HL-60/S4 treated with retinoic acid at 250 ng/mL for 4 days and 3 days (cell line): Measurements from ENCODE around the gene MKRN1.
"Not testable (repeated sequence)": the region's sequence is repeated elsewhere in the genome, so short reads cannot be mapped to it uniquely, and the experiment has no call there.

Source experiments
- in situ Hi-C: fragments of 300-500 bp; cut with MboI; formaldehyde crosslinking; loops from 2 replicates; pipeline ENCODE4 v1.7.0; 2022; ENCODE audit warnings: low sequenced_read_pairs

Gene MKRN1

DNA sequence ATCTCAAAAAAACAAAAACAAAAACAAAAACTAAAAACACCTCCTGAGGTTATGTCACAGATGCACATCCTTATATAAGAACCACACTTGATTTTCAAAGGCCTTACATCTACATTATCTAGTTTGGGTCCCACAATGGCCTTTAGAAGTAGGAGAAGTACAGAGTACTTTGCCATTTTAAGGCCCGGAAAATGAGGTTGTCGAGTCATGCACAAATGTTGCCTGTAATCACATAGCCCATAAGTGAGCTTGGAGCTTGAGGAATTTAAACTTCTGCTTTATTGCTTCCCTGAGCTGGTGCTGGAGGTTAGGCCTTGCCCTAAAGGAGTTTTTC lies 9.7 kb upstream of the MKRN1 start:
- in situ Hi-C loops, result no loop called here

DNA sequence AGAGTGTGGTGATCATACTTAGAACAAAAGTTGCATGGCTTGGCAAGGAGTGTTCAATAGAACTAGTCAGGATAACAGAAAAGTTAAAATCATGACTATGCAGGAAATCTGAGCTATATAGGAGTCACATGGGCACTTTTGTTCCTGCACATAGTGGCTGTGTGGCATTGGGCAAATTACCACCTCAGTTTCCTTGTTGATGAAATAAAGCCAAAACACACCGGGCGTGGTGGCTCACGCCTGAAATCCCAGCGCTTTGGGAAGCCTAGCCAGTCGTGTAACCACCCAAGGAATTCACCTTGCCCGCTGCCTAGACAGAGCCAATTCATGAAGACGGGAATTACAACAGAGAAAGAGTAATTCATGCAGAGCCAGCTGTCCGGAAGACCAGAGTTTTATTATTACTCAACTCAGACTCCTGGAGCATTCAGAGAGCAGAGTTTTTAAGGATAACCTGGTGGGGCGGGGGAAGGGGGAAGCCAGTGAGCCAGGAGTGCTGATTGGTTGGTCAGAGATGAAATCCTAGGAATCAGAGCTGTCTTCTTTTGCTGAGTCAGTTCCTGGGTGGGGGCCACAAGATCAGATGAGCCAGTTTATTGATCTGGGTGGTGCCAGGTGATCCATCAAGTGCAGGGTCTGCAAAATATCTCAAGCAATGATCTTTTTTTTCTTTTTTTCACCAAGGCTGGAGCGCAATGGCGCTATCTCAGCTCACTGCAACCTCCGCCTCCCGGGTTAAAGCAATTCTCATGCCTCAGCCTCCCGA lies 6.4 kb upstream of the MKRN1 start:
- in situ Hi-C loops, result no loop called here

DNA sequence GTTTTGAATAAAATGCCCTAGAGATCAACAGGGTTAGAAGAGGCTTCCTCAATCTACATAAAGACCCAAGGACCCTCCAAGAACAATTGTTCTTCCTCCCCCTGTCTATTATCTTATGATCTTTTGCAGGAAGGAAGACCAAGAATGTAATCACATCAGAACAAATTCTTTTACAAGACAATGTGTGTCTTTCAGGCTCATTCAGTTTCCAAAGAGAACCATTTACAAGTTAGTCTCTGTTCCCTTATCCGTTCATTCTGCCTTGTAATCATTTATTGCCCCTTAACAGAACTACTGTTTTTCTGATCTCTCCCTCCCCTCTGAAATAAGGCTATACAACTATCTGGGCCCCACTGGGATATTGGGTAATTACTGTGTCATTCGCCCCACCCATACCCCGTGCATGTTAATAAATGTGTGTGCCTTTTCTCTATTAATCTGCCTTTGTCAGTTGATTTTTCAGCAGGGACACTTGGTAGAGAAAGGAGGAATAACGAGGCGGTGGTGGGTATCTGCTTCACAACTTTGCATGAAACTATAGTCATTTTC lies 5.7 kb upstream of the MKRN1 start:
- in situ Hi-C loops, result no loop called here

DNA sequence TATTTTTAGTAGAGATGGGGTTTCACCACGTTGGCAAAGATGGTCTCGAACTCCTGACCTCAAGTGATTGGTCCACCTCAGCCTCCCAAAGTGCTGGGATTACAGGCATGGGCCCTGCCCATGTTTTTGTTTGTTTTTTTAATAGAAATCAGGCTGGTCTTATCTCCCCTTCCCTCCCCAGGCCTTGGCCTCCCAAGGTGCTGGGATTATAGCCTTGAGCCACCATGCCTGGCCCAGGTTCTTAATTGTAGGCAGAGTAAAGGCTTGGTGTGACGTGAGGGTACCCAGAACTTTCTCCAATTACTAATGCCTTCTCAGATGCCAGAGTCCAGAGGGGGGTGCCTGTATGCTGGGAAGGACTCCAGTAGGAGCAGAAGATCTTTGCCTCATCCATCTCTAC lies 5.2 kb upstream of the MKRN1 start:
- in situ Hi-C loops, result no loop called here

DNA sequence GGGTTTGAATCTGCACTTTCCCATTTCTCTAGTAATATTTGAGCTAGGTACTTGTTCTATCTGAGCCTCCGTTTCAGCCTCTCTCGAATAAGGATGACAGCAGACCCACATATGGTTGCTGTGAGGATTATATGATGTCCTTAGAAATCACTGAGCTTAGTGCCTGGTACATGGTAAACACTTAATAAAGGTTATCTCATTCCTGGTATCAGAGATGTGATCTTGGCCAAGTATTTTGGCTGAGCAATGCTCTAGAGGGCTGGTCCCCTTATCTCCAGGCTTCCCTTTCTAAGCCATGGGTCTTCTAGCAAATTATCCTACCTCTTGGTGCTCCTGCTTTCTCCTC lies 407 bp upstream of the MKRN1 start:
- in situ Hi-C loops, result no loop called here

DNA sequence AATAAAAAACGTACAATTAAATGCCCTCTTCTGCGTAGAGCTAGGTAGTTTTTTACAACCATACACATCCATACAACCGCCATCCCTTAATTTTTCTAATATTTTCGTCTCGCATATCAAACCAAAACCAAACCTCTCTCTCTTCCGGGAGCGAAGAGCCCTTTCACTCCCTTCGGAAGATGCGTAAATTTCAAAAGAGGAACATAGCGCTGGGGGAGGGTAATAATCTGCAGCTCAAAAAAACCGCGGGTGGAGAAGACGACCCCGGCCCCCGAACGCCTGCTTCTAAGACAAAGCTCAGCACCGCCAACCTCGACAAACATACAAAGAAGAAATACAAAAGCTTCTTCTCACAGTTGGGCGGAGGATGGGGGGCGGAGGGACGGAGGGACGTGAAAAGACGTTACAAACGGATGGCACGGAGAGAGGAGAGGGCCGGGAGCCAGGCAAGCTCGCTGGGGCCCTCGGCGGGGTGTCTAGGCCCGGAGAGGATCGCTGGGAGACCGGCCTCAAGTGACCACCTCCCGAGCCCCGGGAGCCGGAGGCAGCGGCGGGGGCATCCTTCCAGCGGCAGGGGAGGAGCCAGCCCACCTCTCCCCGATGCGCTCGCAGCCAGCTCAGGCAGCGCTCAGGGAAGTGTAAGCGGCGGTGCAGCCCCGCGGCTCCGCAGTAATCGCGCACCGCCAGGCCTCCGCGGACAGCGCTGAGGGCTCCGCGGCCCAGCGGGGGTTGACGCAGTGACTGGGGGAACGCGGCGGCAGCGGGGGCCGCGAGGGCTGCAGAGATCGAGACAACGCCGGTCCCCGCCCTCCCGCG lies 851 bp downstream of the MKRN1 start:
- in situ Hi-C loops, result no loop called here

DNA sequence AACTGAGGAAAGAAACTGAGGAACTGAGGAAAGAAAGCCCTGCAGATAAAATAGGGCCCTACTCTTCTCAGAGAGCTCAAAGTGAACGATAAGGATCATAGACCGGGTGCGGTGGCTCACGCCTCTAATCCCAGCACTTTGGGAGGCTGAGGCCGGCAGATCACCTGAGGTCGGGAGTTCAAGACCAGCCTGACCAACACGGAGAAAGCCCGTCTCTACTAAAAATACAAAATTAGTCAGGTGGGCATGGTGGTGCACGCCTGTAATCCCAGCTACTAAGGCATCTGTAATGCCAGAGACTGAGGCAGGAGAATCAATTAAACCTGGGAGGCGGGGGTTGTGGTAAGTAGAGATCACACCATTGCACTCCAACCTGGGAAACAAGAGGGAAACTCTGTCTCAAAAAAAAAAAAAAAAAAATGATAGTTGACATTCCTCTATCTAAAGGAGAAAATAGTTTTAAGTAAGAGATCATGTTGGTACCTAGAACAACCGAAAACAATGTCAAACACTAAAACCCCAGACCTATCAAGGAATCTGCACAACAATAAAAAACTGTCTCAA lies 2.5 kb downstream of the MKRN1 start:
- in situ Hi-C loops, result no loop called here

DNA sequence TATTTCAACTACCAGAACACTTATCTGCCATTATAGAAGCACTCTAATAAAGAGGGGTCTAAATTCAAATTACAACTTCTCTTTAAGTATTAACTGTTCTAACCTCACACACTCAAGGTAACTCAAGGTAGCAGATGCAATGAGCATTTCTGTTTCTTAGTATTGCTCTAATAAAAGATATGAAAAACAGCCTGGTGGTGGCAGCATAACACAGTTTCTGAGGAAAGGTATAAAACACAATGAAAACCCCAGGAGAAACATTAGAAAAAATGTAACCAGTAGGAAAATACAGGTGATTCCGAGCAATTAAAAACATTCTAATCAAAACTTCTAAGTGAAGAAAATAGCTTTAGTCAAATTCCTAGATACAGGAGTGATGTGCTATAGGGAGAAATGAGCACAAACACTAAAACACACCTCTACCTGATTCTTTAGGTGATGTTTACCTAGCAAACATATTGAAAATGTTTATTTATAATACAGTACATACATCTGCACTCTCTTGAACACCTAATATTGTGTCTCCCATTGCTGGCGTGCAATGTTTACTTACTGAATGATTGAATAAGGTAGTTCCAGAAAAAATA lies 3.5 kb downstream of the MKRN1 start:
- in situ Hi-C loops, result no loop called here

DNA sequence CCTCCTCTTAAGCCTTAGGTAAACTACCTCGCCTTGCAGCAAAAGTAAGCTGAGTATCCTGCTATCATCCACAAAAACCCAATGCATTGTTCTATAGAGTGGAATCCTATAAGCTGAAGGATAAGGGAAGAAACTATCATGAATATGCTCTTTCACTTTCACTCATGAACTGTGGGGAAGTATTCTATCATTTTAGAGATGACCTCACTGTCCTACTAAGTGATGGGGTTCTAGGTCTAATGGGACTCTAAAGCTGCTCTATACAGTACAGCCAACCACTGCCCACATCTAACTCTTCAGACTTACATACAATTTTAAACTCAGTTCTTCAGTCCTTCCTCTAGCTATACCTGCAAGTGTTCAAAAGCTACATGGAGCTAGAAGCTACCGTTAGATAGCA lies 16.2 kb downstream of the MKRN1 start:
- in situ Hi-C loops, result no loop called here

DNA sequence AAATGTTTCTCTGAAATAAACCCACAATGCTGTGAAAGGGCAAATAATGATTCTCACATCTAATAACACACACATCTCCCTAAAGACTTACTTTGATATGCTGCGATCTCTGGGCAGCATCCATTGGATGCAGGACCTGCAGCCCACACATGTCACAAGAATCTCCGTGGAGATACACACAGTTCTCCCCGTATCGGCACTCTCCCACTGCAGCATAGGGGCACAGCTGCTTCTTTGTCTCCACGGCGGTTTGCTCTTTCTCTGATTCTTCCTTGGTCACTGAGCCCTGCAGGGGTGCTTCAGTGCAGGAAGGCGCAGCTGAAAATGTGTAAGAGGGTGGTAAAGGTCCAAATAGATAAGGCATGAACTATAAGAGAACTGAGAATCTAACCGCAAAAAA lies 20.4 kb downstream of the MKRN1 start:
- in situ Hi-C loops, result no loop called here

DNA sequence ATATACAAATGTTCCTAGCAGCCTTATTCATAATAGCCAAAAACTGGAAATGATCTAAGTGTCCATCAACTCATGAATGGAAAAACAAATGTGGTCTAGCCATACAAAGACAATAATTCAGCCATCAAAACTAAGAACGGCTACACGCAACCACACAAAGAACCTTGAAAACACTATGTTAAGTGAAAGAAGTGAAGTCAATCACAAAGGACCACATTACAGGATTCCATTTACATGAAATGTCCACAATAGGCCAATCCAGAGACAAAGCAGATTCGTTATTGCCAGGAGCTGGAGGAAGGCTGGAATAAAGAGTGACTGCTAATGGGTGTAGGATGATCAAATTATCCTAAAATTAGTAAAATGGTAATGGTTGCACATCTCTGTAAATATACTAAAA lies 21.1 kb downstream of the MKRN1 start:
- in situ Hi-C loops, result no loop called here

DNA sequence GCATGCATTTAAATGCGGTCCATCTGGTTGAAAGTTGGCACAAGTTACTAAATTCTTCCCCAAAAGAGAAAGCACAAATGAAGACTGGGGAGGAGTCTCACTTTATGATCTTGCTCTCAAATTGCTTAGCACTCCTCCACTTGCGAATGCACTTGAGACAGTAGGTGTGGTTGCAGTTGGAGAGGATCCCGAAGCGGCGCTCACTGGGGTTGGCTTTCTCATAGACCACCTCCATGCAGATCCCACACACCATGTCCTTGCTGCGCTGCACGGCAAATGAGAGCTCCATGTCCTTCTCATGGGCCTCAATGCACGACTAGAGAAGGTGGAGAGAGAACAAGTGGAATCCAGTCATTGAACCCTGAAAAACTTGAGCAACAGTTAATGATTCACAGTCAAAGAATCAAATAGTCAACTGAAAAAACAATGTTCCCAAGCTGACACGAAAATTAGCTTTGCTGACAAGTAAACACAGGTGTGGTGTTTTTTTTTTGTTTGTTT lies 22.7 kb downstream of the MKRN1 start:
- in situ Hi-C loops, result no loop called here

DNA sequence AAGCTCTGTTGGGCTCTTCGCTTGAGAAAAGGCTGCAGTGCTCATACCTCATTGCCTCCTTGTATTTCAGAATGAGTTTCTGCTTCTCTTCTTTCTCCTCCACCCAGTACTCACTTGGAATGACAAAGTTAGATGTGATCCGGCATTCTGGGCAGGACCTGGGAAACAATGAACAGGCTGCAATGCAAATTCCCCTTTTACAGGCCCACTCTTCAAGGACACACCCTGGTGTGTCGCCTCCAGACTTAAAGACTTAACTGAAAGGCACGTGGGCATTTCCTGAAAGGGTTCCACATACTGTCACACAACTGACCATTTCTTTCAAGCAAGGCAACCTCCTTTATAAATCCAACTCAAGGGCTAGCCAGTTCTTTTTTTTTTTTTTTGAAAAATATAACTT lies 23.6 kb downstream of the MKRN1 start:
- in situ Hi-C loops, result no loop called here

DNA sequence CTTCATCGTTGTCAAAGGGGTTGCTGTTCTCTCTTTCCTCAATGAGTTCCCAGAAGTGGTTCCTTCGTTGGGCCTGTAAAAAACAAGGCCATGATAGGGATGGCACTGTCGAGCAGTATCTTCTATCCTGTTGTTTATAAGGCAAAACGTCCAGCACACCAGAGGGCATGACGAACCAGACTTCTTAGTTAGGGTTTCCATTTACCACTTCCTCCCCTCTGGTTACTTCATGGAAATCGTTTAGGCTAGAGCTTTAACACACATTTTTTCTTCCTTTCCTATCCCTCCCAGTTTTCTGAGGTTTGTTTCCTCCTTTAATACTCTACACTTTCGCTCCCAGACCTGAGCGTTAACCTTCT lies 24.7 kb downstream of the MKRN1 start:
- in situ Hi-C loops, result no loop called here

DNA sequence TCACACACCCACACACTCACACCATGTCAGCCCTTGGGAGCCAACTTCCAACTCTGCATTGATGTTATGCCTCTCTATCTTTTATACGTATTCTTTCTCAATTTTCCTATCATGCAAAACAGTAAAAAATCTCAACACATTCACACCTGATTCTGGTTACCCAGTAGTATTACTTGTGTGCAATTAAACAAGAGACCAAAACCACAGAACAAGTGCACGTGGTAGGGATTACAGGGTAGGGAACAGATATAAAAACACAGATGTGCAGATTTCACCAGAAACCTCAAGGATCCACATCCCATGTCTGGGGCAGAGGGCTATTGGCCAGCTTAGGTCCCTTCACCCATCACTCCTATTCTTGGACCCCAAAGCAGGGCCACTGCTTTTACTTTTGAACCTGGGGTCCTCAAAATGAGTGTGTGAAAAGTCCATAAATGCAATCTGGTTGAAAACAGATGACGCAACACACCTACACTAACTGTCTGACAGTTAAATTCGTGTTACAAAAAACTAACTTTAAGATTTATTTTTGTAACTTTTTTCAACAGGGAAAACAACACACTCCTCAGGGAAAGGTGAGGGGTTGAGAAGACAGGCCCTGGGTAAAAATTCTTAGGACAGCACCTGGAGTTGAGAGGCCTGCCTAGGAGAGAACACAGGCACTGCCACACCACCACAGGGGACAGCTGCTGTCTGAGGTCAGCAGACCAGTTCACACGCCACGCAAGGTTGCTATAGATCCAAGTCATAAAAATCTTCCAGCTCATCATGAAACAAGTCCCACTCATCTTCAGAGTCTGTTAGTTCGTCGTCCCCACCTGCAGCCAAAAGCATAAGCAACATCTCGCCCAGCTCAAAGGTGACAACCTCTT lies 25.3 kb downstream of the MKRN1 start:
- in situ Hi-C loops, result not testable (repeated sequence)

DNA sequence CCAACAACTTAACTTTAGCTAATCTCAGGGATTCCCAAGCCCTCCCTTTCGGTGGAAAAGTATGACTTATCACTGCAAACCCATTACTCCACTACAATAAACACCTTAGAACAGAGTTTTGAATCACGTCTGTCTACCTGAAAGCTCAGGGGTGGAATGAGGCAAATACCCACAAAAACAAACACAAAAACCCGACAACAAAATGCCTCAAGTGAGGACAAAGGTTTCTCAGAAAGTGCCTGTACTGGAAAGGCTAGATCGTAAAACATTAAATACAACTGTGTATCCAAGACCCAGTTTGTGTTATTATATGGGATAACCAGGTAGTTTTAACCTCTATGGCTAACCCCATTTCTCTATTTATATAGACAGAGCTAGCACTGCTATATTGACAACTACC lies 26.0 kb downstream of the MKRN1 start:
- in situ Hi-C loops, result no loop called here

DNA sequence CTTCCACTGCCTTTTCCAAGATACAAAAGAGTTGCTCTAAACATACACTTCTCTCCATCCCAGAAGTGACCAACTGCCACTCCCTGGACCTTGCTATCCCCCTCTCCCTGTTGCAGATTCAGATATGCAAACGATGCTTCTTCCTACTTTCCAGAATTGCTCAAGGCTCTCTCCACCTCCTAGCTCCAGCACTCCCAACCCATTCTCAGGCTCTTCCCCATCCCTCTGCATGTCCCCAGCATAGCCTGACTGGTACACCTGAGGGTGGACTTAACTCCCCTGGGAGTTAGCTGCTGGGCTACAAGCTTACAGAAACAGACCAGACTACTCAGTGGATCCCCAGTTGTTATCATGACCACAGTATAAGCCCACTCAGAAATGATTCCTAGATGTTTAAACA lies 27.6 kb downstream of the MKRN1 start:
- in situ Hi-C loops, result no loop called here

DNA sequence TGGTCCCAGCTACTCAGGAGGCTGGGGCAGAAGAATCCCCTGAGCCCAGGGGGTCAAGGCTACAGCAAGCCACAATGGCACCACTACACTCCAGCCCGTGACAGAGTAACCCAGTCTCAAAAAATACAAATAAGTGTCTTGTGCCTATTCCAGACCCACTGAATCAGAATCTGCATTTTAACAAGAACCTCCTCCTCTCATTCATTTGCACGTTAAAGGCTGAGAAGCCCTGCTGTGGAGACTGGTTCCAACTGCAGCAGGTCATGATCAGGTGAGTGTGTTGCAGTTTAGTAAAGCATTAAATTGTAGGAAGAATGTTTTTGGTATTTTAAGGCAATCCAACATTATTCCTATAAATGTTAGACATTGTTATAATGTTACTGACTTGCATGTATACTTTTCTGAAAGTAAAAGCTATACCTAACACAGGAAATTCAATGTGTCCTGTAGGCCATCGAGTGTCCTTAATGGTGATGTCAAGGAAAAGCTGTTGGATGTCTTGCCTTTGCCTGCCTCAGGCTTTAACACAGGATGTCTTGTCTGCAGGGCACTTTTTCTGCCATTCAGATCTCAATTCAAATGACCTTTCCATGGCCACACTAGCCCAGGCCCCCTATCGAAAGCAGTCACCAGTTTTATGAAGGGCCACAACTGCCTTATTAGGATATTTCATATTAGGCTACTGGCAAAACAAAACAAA lies 30.4 kb downstream of the MKRN1 start:
- in situ Hi-C loops, result no loop called here

DNA sequence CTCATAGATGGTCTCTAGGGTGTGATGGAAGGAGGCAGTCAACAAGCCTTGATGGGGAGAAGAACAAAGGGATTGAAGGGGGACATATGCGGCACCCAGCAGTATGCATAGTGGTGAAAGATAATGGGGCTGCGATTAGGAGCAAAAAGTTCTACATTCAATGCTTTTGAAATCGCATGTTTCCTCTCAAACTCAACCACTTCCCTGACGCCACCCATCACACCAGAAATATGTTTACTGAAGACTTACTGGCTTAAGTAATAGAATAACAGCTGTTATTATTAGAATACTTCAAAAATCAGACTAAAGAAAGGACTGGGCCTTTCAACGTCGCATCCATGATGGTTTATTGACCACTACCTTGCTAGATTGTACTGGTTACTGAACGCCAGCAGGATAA lies 31.5 kb downstream of the MKRN1 start:
- in situ Hi-C loops, result no loop called here

DNA sequence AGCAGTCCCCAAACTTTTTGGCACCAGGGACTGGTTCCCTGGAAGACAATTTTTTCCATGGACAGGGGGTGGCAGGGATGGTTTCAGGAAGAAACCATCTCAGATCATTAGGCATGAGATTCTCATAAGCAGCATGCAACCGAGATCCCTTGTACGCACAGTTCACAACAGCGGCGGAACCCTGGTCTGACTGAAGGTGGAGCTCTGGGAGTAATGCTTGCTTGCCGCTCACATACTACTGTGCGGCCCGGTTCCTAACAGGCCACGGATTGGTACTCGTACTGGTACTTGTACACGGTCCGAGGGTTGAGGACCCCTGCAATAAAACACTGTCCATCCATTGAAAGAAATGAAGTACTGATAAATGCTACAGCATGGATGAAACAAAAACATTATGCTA lies 32.8 kb downstream of the MKRN1 start:
- in situ Hi-C loops, result no loop called here
